ENCODE results near the gene EFNA5.

- TF ChIP-seq CTCF (IDR thresholded peaks at IDR 0.05 in 2 of 3, conservative IDR thresholded peaks at IDR 0.05 in 1 of 3; ENCODE audit: borderline replicate concordance in 1 of 3, insufficient read depth in 1 of 3, low read depth in 2 of 3, low read length in 2 of 3) (no peak), YY1 (IDR thresholded peaks at IDR 0.05; ENCODE audit: extremely low read depth, insufficient replicate concordance, low read depth, low read length) (no peak), ATF3 (IDR thresholded peaks at IDR 0.05) (no peak), RAD21 (IDR thresholded peaks at IDR 0.05; ENCODE audit: low read depth) (no peak)
These were observed 62.9 kb downstream of the EFNA5 start for GRCh38 chr5:107607671-107608345.
